ENCODE results near the gene SARDH. TPM values are rescaled to one million over a fixed set of nuclear protein-coding genes. Genes with fewer than 3 reads are reported as not detected.

SARDH gene
- total and polyA plus RNA-seq, 2 donors (not counting 1 experiment from before 2014, with no cell fraction given), result 0.03 to 0.07 TPM

DNA sequence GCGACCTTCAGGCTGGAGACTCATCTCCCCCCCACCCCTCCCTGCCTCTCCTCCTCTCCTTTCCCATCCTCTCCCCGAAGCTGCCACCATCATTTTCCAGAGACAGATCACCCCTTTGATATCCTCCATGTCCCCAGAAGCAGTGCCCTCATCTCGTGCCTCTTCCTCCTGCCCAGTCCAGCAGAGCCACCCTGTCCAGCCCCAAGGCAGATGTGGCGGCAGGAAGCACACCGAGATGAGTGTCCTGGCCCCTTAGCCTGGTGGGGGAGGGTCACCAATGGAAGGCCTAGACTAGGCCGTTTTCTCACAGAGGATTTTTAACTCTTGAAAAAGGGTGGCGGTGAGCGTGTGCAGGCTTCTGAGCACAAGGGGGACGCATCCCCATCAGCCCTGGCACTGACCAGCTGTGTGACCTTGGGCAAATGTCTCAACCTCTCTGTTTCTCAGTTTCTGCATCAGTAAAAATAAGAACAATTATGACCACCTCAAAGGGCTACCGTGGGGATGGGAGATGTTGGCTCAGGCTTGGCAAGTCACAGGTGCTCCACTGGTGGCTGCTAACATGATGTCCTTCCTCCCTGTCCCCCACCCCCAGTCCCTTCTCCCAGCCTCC lies 48.9 kb downstream of the SARDH start:
- Histone ChIP-seq H3K9ac (ENCODE audit: low read length) (no peak overlapping the region), H3K27ac (ENCODE audit: low read length in 2 of 2) (no peak overlapping the region), H3K4me1 (ENCODE audit: control insufficient read depth in 2 of 2, insufficient read depth in 2 of 2, low read length in 2 of 2) (no peaks in the 10 kb centered on the region), H4K20me1 (ENCODE audit: control insufficient read depth, insufficient read depth, low read length, poor library complexity, severe bottlenecking) (no peaks in the 10 kb centered on the region), H3K27me3 (replicated peaks in 1 of 4; ENCODE audit: control extremely low read depth in 1 of 4, control insufficient read depth in 3 of 4, insufficient read depth in 4 of 4, low read length in 3 of 4) (peaks cover 0 to 3% (median 0%) of the 10 kb centered on the region in 4 experiments), H3K79me2 (ENCODE audit: control insufficient read depth, insufficient read depth, low read length) (no peaks in the 10 kb centered on the region), H3K4me3 (ENCODE audit: control extremely low read depth in 1 of 5, extremely low read depth in 1 of 5, insufficient read depth in 1 of 5, low read depth in 2 of 5, low read length in 4 of 5) (no peak overlapping the region), H2AFZ (ENCODE audit: insufficient read depth, low read depth, low read length, poor library complexity, severe bottlenecking) (no peak overlapping the region), H3K4me2 (replicated peaks; ENCODE audit: low read depth, low read length, poor library complexity, severe bottlenecking) (no peak overlapping the region), H3K36me3 (replicated peaks in 1 of 2; ENCODE audit: control extremely low read depth in 1 of 2, control insufficient read depth in 1 of 2, extremely low read depth in 1 of 2, insufficient read depth in 2 of 2, low read length in 1 of 2) (no peaks in the 10 kb centered on the region), H3K9me3 (ENCODE audit: control extremely low read depth in 1 of 3, control insufficient read depth in 2 of 3, insufficient read depth in 1 of 3, low read length in 2 of 3) (peaks cover 0 to 5% (median 0%) of the 10 kb centered on the region in 3 donors)
- Mint-ChIP-seq H3K9me3 (ENCODE audit: insufficient read depth) (no peaks in the 10 kb centered on the region), H3K27me3 (peaks cover 10% of the 10 kb centered on the region), H3K4me3 (no peak overlapping the region), H3K27ac (no peak overlapping the region), H3K4me1 (no peaks in the 10 kb centered on the region)
- POLR2A ChIA-PET, result no interaction called here
- no peak for TF ChIP-seq EZH2 (IDR thresholded peaks at IDR 0.05; ENCODE audit: borderline replicate concordance, insufficient read depth, low read depth, low read length, poor library complexity, severe bottlenecking)
- TF ChIP-seq, protein P1, sequence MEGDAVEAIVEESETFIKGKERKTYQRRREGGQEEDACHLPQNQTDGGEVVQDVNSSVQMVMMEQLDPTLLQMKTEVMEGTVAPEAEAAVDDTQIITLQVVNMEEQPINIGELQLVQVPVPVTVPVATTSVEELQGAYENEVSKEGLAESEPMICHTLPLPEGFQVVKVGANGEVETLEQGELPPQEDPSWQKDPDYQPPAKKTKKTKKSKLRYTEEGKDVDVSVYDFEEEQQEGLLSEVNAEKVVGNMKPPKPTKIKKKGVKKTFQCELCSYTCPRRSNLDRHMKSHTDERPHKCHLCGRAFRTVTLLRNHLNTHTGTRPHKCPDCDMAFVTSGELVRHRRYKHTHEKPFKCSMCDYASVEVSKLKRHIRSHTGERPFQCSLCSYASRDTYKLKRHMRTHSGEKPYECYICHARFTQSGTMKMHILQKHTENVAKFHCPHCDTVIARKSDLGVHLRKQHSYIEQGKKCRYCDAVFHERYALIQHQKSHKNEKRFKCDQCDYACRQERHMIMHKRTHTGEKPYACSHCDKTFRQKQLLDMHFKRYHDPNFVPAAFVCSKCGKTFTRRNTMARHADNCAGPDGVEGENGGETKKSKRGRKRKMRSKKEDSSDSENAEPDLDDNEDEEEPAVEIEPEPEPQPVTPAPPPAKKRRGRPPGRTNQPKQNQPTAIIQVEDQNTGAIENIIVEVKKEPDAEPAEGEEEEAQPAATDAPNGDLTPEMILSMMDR (IDR thresholded peaks at IDR 0.05), result no peak
- intact Hi-C loops (cut with micrococcal nuclease), result no loop called here
- CTCF ChIA-PET, result no interaction called here
- ATAC-seq (ENCODE audit: low read depth) (no peak), DNase-seq (no peak)
- 84% methylated on average over 9 of the region's 10 CpGs for WGBS (ENCODE audit: insufficient coverage)

DNA sequence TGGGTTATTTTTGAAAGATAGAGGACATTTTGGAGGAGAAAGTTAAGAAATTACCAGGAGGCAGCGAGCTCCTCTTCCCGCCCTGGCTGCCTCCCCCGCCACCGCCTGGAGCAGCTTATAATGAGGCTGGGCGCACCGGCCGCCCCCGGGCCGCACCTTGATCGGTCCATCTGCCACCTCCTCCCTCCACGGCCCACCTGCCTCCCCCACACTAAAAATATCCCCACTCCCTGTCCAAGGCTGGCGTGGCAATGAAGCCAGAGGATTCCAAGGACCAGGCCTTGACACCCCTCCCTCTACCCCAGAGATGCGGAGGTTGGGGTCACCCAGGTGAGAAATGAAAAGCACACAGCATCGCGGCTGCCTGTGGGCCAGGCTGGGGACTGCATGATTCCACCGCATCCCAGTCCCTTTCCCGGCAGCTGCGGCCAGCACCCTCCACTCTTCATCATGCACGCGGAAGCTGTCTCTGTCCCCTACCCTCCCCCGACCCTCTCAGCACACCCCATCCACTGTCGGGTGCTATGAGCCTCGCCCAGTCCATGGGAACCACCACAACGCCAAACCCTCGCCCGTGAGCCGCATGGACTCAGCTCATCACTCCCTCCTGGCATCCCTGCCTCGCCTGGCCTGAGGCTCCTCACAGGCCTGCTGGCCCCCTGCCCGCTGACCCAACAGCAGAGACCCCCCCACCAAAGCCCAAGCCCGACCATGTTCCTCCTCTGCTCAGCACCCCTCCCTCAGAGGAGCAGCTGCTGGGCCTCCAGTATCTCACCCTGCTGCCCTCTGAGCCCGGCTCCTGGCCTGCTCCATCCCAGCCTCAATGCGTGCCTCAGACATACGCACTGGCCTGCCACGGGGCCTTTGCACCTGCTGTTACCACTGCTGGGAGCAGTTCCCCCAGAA lies 50.0 kb downstream of the SARDH start:
- H3K9ac ChIP-seq (ENCODE audit: low read length), result no peak overlapping the region
- Mint-ChIP-seq H3K27me3 (peaks cover 2% of the 10 kb centered on the region), H3K4me3 (no peak overlapping the region), H3K4me1 (peaks cover 5% of the 10 kb centered on the region), H3K27ac (no peak overlapping the region), H3K9me3 (ENCODE audit: insufficient read depth) (no peaks in the 10 kb centered on the region)
- H2AFZ ChIP-seq (ENCODE audit: insufficient read depth, low read depth, low read length, poor library complexity, severe bottlenecking), result no peak overlapping the region
- H4K20me1 ChIP-seq (ENCODE audit: control insufficient read depth, insufficient read depth, low read length, poor library complexity, severe bottlenecking), result no peaks in the 10 kb centered on the region
- CTCF ChIA-PET, result no interaction called here
- WGBS (ENCODE audit: insufficient coverage), result 92% methylated on average over 31 of the region's 34 CpGs
- H3K36me3 ChIP-seq (replicated peaks in 1 of 2; ENCODE audit: control extremely low read depth in 1 of 2, control insufficient read depth in 1 of 2, extremely low read depth in 1 of 2, insufficient read depth in 2 of 2, low read length in 1 of 2), result no peaks in the 10 kb centered on the region
- ATAC-seq (ENCODE audit: low read depth) (no peak), DNase-seq (no peak)
- POLR2A ChIA-PET, result no interaction called here
- intact Hi-C loops (cut with micrococcal nuclease), result no loop called here
- H3K27me3 ChIP-seq (replicated peaks in 1 of 4; ENCODE audit: control extremely low read depth in 1 of 4, control insufficient read depth in 3 of 4, insufficient read depth in 4 of 4, low read length in 3 of 4), result no peaks in the 10 kb centered on the region
- TF ChIP-seq EZH2 (IDR thresholded peaks at IDR 0.05; ENCODE audit: borderline replicate concordance, insufficient read depth, low read depth, low read length, poor library complexity, severe bottlenecking), result no peak
- TF ChIP-seq, protein P1 (IDR thresholded peaks at IDR 0.05), result no peak
- no peaks in the 10 kb centered on the region for H3K79me2 ChIP-seq (ENCODE audit: control insufficient read depth, insufficient read depth, low read length)
- H3K4me1 ChIP-seq (ENCODE audit: control insufficient read depth in 2 of 2, insufficient read depth in 2 of 2, low read length in 2 of 2), result peaks cover 0 to 10% of the 10 kb centered on the region in 2 donors
- no peak overlapping the region for H3K4me3 ChIP-seq (ENCODE audit: control extremely low read depth in 1 of 5, extremely low read depth in 1 of 5, insufficient read depth in 1 of 5, low read depth in 2 of 5, low read length in 4 of 5)
- no peak overlapping the region for H3K4me2 ChIP-seq (replicated peaks; ENCODE audit: low read depth, low read length, poor library complexity, severe bottlenecking)
- H3K9me3 ChIP-seq (ENCODE audit: control extremely low read depth in 1 of 3, control insufficient read depth in 2 of 3, insufficient read depth in 1 of 3, low read length in 2 of 3), result peaks cover 0 to 3% (median 0%) of the 10 kb centered on the region in 3 donors
- H3K27ac ChIP-seq (ENCODE audit: low read length in 2 of 2), result no peak overlapping the region
